Daoy (cell line): ENCODE measurements around the gene ENO3. TPM values are rescaled to one million over a fixed set of nuclear protein-coding genes. Genes with fewer than 3 reads are reported as not detected.

Source experiments
- DNase-seq: peaks from one replicate; pipeline ENCODE4 v3.0.0-alpha.2; 2015; ENCODE audit warnings: low read depth
- total RNA-seq: library from RNA; depleted of rRNA; stranded (reverse); fragments of >200 nt; shearing (Covaris generic); gene quantifications from 2 replicates; pipeline ENCODE4 v1.2.3, GENCODE V29; 2014

Gene ENO3
- total RNA-seq, 1 experiment from 2014 or later: 1.8 TPM

DNA sequence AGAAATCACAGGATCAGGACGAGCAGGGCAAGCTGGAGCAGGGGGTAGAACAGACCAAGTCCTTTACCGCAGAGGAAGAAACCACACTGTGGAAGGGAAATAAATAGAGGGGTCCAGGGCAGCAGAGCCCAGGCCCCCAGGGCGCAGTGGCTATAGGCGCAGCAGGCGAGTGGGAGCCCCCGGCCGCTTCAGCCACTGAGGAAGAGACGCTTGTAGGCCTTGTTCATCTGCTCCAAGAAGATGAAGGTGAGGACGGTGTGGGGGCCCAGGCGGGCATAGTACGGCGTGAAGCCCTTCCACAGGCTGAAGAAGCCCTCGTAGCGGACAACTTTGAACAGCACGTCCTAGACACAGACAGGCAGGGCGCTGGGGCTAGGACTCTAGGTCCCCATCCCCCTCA lies 13.4 kb upstream of the ENO3 start:
- no peak for DNase-seq

DNA sequence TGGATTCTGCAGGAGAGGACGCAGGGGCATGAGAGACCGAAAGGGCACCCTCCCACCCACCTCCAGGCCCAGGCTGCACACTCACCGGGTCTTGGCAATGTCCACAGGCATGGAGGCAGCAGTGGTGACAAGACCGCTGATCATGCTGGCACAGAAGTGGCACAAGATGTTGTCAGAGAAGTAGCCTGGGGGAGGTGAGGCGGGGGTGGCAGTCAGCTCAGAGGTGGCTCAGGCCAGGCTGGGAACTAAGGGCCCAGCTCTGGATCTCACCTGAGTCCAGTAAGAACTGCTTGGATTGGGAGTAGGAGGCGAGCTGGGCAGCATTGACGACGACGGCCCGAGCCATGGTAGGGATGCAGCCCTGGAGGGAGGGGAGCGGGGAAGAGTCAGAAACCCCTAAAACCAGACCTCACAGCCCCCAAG lies 12.8 kb upstream of the ENO3 start:
- no peak for DNase-seq

GRCh38 chr17:4938688-4939545 lies 12.0 kb upstream of the ENO3 start:
- no peak for DNase-seq

GRCh38 chr17:4939546-4939795 lies 11.4 kb upstream of the ENO3 start:
- DNase-seq: no peak

DNA sequence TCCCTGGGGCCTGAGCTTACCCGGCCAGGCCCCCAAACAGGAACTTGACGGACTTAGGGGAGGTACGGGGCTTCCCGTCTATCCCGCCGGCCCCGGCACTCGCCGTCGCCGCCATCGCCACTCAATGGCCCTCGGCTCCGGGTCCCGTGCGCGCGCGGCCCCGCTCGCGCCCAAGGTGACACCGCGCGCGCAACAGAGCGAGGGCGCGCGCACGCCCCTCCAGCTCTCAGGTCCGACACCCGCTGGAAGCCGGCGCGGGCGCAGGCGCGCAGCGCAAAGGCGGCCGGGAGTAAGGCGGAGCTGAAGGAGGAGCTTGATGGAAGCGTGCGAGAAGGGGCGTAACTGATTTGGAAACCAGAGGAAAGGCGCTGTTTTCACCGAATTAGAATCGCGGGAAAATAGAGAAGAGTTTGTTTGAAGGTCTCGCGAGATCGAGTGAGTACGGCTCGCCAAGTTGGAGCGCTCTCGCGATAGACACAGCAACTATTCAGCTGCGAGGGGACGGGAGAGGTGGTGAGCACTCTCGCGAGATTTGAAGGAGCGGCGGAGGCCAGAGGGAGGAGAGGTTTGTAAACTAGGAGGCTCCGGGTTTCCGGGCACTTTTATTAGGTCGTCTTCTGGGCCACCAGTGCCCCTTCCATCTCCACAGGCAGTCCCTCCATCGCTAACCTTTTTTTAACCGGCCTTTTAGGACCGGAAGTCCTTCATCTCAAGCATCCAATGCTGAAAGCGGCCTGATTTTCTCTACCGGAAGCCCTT lies 10.9 kb upstream of the ENO3 start, which contains the start of the genes RNF167 and SLC25A11:
Gene RNF167 (plus strand): TSS at position 473 of the 759 bp plus-strand sequence. CDS start 642 bp downstream, outside the sequence.
Gene SLC25A11 (minus strand): TSS at position 251 of the 759 bp plus-strand sequence. CDS start 136 bp downstream, at position 115.
- peak; percentile 99 for DNase-seq

GRCh38 chr17:4940555-4941318 lies 10.2 kb upstream of the ENO3 start:
- DNase-seq: no peak

- DNase-seq: no peak
Measured at GRCh38 chr17:4941319-4941610, 9.7 kb upstream of the ENO3 start.

DNA sequence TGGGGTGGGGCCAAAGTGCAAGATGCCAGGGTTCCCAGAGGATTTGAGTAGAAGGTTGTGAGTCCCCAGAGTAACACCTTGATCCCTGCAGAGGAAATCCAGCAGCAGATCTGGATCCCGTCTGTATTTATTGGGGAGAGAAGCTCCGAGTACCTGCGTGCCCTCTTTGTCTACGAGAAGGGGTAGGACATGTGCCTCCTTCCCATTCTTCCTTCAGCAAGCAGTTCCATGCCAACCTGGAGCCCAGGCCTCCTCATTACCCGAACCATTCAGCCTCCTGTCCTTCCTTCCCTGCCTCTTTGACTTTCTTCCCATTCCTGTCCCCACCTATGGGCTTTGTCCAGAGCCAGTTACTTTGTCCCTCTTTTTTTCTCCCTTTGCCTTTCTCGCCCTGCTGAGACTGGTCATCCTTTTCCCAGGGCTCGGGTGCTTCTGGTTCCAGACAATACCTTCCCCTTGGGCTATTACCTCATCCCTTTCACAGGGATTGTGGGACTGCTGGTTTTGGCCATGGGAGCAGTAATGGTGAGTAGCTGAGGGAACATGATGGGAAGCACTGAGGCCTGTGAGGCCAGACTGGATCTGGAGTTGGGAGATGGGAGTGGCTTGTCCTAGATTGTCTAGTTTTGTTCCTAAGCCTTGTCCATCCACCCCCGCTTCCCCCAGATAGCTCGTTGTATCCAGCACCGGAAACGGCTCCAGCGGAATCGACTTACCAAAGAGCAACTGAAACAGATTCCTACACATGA lies 8.0 kb upstream of the ENO3 start:
- no peak for DNase-seq

DNA sequence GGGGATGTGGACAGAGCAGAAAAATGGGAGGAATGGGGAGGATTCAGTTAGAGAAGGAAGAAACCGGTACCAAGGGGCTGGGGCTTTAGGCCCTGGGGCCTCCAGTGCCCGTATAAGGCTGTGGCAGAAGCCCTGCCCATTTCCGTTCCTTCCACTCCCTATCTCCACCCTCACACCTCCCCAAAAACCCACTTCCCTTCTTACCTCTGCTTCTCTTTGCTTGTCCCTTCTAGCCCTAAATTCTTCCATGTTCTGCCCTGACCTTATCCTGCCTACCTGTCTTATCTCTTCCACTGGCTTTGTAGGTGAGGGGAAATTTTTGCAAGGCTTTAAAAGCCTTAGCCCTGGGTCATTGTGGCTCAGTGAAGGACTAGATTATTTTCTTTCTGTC lies 6.8 kb upstream of the ENO3 start:
- DNase-seq: no peak

GRCh38 chr17:4944554-4945175 lies 6.3 kb upstream of the ENO3 start:
- no peak for DNase-seq

DNA sequence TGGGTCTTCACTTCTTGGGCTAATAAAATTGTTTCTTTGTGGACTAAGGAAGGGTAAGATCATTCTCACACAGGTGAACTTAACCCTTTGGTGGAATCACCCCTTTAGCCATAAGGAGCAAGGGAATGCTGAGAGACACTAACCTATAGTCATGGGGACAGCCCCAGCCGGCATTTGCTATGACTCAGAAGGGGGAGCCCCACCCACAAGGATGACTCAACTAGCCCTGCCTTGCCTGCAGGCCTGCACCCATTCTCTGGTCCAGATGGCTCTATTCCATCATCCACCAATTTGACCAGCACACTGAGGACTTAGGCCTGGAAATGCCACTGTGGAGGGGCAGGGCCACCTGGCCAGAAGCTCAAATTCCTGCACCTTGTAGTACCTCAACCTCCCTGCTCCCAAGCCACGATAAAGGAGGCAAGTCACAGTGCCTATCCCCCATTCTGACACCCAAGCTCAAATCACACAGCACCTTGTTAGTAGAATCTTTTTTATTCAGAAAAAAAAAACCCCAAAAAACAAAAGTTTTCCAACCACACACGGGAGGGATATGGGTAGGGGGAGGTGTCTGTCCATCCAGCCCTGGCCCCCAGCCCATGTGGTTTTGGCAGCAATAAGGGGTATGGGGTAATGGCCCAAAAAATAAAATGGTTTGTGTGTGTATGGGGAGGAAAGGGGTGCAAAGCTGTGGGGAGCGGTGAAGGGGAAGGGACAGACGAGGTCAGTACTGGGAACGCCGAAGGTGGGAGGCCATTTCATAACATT lies 5.6 kb upstream of the ENO3 start:
- peak; percentile 95 for DNase-seq

DNA sequence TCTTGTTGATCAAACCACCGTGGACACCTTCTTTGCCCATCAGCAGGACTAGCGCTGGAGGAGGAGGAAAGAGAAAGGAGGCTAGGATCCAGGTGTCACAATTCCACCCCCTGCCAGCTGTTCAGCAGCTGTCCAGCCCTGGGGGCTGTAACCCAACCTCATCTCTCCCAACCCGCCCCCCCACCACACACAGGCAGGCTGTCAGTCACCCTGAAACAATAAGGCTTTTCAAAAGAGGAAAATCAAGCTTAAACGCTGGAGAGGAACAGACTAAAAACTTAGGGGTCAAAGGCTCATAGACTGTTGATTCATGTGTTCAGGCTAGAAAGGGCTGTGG lies 5.0 kb upstream of the ENO3 start:
- no peak for DNase-seq

GRCh38 chr17:4946312-4946976 lies 4.5 kb upstream of the ENO3 start:
- no peak for DNase-seq

DNA sequence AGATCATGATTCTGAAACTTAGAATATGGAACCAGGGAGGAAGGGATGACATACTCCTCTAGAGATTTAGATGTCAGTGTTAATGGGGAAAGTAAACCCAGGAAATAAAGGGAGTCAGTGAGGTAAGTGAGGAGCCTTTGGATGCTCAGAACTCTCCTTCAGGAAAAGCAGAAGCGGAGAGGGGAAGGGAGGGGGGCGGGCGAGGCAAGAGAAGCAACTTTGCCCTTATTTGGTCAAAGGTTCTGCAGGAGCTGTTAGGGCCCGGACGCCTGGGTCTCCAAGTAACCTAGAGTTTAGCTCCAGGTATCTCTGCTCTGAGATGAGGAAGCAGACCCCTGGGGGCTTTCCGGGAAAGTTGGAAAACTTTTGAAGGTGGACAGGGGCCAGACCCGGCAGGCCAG lies 3.9 kb upstream of the ENO3 start:
- DNase-seq: no peak

GRCh38 chr17:4947411-4948165 lies 3.3 kb upstream of the ENO3 start:
- peak; percentile 72 for DNase-seq

DNA sequence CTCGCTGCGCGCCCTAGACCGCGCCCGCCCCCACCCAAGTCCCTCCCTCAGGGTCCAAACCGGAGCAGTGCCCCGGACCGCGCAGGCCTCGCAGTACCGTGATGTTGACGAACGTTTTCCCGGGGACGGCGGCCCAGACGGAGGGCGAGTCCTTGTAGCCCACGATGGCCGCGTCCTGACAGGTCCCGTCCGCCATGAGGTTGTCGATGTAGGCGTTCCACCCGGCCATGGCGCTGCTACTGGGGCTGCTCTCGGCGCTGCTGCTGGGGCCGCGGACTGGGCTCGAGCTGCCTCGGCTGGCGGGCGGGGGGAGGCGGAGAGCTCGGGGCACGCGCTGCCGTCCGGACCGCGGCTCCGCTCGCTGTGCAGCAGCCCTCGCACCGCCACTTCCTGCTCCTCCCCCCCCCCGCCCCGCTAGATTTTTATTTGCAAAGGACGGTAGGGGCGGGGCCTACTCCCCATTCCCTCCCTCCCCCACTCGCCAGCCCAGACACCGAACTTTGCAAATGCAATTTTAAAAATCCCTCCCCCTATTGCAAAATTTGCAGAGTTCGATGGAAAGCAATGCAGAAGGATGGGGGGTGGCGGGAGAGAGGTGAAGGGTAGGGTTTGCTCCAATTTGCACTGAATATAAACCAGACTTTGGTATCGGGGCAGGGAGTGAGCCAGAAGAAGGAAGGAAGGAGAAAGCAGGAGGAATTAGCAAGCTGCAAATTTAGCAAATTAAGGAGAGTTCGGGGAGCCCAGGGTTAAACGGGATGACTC lies 2.6 kb upstream of the ENO3 start, which contains the start of gene PFN1:
Gene PFN1 (minus strand): TSS at position 365 of the 765 bp plus-strand sequence. CDS start 136 bp downstream, at position 229.
- DNase-seq: peak; percentile 91

- peak; percentile 96 for DNase-seq
Measured at GRCh38 chr17:4948931-4949320, 2.0 kb upstream of the ENO3 start.

GRCh38 chr17:4949321-4950074 lies 1.4 kb upstream of the ENO3 start:
- peak; percentile 83 for DNase-seq
